Esophagus squamous epithelium (tissue), 5 donors: ENCODE data around the gene NCKAP1. TPM values are rescaled to one million over a fixed set of nuclear protein-coding genes. Genes with fewer than 3 reads are reported as not detected.

Source experiments
- DNase-seq: peaks from one replicate; lab custom pipeline; 2025; lab: John Stamatoyannopoulos, UW
- H3K27ac ChIP-seq, 4 donors: fragments of 200-600 bp; sonication (generic); one replicate each; pipeline ENCODE4 v1.5.1; 2016 to 2019; ENCODE audit warnings: mild to moderate bottlenecking in 1 of 4
- H3K27me3 ChIP-seq, 4 donors: fragments of 200-600 bp; sonication (generic); 1 replicate in 3 of 4; 2 replicates in 1 of 4; pipeline versions ENCODE4 v1.5.1 to v1.6.0; 2017 to 2021; ENCODE audit warnings: antibody characterized with exemption in 1 of 4
- H3K36me3 ChIP-seq, 3 donors: fragments of 200-600 bp; sonication (generic); one replicate each; pipeline ENCODE4 v1.5.1; 2016 to 2019
- H3K4me1 ChIP-seq, 3 donors: fragments of 200-600 bp; sonication (generic); one replicate each; pipeline ENCODE4 v1.5.1; 2017 to 2019
- H3K4me3 ChIP-seq, 4 donors: fragments of 200-600 bp; sonication (generic); 1 replicate in 3 of 4; 2 replicates in 1 of 4; pipeline ENCODE4 v1.5.1; 2016 to 2019; ENCODE audit warnings: mild to moderate bottlenecking in 2 of 4, moderate library complexity in 1 of 4
- H3K9me3 ChIP-seq, 3 donors: fragments of 200-600 bp; sonication (generic); one replicate each; pipeline ENCODE4 v1.5.1; 2016 to 2019
- CTCF ChIP-seq, 6 experiments: fragments of 450-650 bp in 4 of 6; fragments of 200-600 bp in 2 of 6; sonication (generic) in 2 of 6; IDR thresholded peaks; one replicate each; pipeline ENCODE4 v1.5.1; 2016 to 2019; ENCODE audit warnings: antibody characterized with exemption in 6 of 6, mild to moderate bottlenecking in 4 of 6, moderate library complexity in 4 of 6
- POLR2A ChIP-seq, 4 donors: fragments of 450-650 bp; IDR thresholded peaks; one replicate each; pipeline ENCODE4 v1.6.1; 2017; ENCODE audit warnings: antibody characterized with exemption in 4 of 4, mild to moderate bottlenecking in 4 of 4, moderate library complexity in 3 of 4
- WGBS, 2 donors: methylation state at CpG; one replicate each; pipeline ENCODE4 v1.1.5; 2018; 5-methylcytosine and 5-hydroxymethylcytosine counted together
- intact Hi-C: fragments of 100-400 bp; cut with DNase I; formaldehyde crosslinking; loops from one replicate; pipeline ENCODE4 v1.15.0; 2022
- total RNA-seq, 4 donors: library from RNA; depleted of rRNA; stranded (reverse); fragments of >200 nt; gene quantifications; one replicate each; pipeline ENCODE4 v1.1.0, GENCODE V29; 2016
- donor health status: DM: yes; HTN: yes; CAD: no.

The NCKAP1 gene
- total RNA-seq, 4 donors from 2014 or later, result 85.9 to 163 (median 117) TPM

DNA sequence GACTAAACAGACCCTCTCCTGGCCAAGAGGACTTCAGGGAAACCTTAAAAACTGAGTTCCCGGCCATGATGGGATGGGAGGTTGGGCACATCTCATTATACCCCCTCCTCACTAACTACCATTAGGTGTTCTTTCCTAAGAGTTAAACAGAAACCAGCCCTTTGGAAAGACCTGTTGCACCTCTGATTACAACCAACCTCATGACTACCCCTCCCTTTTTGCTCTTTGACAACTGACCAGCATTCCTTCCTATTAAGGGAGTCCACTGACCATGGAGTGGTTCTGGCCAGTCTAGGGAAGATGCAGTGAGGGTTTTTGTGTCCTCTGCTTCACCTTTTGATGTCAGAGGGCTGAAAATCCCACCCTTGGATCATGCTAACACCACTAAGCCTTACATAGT lies 127.3 kb downstream of the NCKAP1 start:
- Histone ChIP-seq H3K36me3 (peaks cover 0 to 84% (median 0%) of the 10 kb centered on the region in 3 donors), H3K9me3 (no peaks in the 10 kb centered on the region), H3K27ac (no peak overlapping the region), H3K4me1 (no peaks in the 10 kb centered on the region), H3K4me3 (no peak overlapping the region), H3K27me3 (no peaks in the 10 kb centered on the region)
- intact Hi-C loops, result no loop called here
- DNase-seq, result no peak
- no peak for TF ChIP-seq CTCF (IDR thresholded peaks at IDR 0.05)
- WGBS, 2 donors, result 89% methylated on average over 1 of the region's 1 CpG; no CpG with 5 or more reads in 1 of the 2 donors

- intact Hi-C loops, result no loop called here
- Histone ChIP-seq H3K27me3 (no peaks in the 10 kb centered on the region), H3K9me3 (no peaks in the 10 kb centered on the region), H3K4me1 (no peaks in the 10 kb centered on the region), H3K27ac (no peak overlapping the region), H3K36me3 (peaks cover 0 to 55% (median 0%) of the 10 kb centered on the region in 3 donors), H3K4me3 (no peak overlapping the region)
- no peak for TF ChIP-seq POLR2A (IDR thresholded peaks at IDR 0.05)
- TF ChIP-seq CTCF (IDR thresholded peaks at IDR 0.05), result no peak
- DNase-seq, result no peak
- 65 to 75% methylated on average over 6 to 7 of the region's 7 CpGs for WGBS, 2 donors
Measured at GRCh38 chr2:182907081-182907830, 131.0 kb downstream of the NCKAP1 start.

DNA sequence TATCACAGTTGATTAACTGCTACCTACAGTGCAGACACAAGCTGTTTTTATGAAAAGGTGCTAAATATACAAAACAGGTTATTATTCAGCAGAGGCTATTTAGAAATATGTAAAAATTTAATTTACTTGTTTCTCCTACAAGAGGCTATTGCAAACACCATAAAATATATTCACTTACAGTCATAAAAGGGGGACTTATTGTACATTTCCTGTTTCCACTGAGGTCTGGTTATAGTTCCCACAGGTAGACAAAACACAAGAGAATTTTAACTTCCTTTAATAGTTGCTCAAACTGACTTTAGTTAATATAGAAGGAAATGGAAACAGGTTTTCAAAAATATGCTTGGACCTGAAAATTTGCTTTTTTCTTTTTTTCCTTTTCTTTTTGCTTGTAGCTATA lies 131.8 kb downstream of the NCKAP1 start:
- Histone ChIP-seq H3K36me3 (peaks cover 0 to 50% (median 0%) of the 10 kb centered on the region in 3 donors), H3K27me3 (no peaks in the 10 kb centered on the region), H3K4me1 (no peaks in the 10 kb centered on the region), H3K9me3 (no peaks in the 10 kb centered on the region), H3K27ac (no peak overlapping the region), H3K4me3 (no peak overlapping the region)
- intact Hi-C loops, result no loop called here
- no peak for DNase-seq
- no peak for TF ChIP-seq CTCF (IDR thresholded peaks at IDR 0.05)
- no peak for TF ChIP-seq POLR2A (IDR thresholded peaks at IDR 0.05)

DNA sequence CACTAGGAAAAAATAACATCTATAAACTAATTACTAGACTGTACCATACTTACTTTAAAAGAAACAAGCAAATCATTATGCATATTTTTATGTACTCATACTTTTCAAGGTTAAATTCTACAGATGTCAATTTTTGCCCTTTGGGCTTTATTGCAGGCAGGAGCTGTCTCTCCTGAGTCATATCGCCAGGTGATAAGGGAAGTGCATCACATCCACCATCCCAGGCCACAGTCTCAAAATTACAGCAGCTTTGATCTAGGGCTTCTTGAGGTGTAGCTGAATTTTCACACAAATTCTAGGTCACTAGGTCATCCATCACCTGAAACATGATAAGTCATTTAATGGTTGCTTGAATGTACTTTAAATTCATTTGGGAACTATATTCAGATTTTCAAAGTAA lies 133.4 kb downstream of the NCKAP1 start:
- Histone ChIP-seq H3K4me1 (no peaks in the 10 kb centered on the region), H3K9me3 (no peaks in the 10 kb centered on the region), H3K4me3 (no peak overlapping the region), H3K27me3 (no peaks in the 10 kb centered on the region), H3K36me3 (peaks cover 0 to 36% (median 0%) of the 10 kb centered on the region in 3 donors), H3K27ac (no peak overlapping the region)
- 73 to 79% methylated on average over 1 of the region's 1 CpG for WGBS, 2 donors
- TF ChIP-seq POLR2A (IDR thresholded peaks at IDR 0.05), result no peak
- TF ChIP-seq CTCF (IDR thresholded peaks at IDR 0.05), result no peak
- no peak for DNase-seq
- intact Hi-C loops, result no loop called here

DNA sequence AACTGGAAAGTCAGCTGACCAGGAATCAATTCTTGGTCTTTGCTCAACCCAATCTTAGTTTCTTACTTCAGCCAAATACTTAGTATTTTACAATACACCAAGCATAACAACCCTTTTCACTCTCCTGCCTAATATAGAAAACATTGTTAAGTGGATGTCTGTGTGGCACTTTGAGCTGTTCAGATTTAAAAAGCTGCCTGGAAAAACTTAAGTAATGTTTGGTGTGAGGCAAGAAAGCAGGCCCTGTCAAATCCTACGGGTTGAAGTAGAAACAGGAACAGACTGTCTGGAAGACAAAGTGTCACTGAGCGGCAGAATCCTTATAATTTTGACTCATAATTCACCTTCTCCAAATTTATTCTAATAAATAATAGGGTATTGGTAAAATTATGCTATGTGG lies 134.7 kb downstream of the NCKAP1 start:
- intact Hi-C loops, result no loop called here
- no peaks in the 10 kb centered on the region for H3K27me3 ChIP-seq
- H3K4me3 ChIP-seq, result no peak overlapping the region
- H3K9me3 ChIP-seq, result no peaks in the 10 kb centered on the region
- DNase-seq, result no peak
- H3K36me3 ChIP-seq, result peaks cover 0 to 23% (median 0%) of the 10 kb centered on the region in 3 donors
- H3K27ac ChIP-seq, result no peak overlapping the region
- 83 to 87% methylated on average over 2 of the region's 2 CpGs for WGBS, 2 donors
- no peak for TF ChIP-seq POLR2A (IDR thresholded peaks at IDR 0.05)
- TF ChIP-seq CTCF (IDR thresholded peaks at IDR 0.05), result no peak
- no peaks in the 10 kb centered on the region for H3K4me1 ChIP-seq
